H9 (cell line): ENCODE measurements around the gene MAP1LC3C. TPM values are rescaled to one million over a fixed set of nuclear protein-coding genes. Genes with fewer than 3 reads are reported as not detected.

Source experiments
- DNase-seq: peaks from one replicate; pipeline ENCODE4 v3.0.0-alpha.2; 2017
- H2AFZ ChIP-seq: one replicate; pipeline ENCODE4 v1.6.1; 2013; ENCODE audit warnings: mild to moderate bottlenecking, low read length, control low read depth, moderate library complexity
- H2AK5ac ChIP-seq: 2 replicates; pipeline ENCODE4 v1.6.1; 2013; ENCODE audit warnings: low read length, control low read depth, mixed read lengths; ENCODE audit not compliant: insufficient read length
- H2BK120ac ChIP-seq: one replicate; pipeline ENCODE4 v1.6.1; 2013; ENCODE audit warnings: low read depth, mild to moderate bottlenecking, low read length, control low read depth, inconsistent platforms; ENCODE audit not compliant: poor library complexity, severe bottlenecking
- H2BK12ac ChIP-seq: 2 replicates; pipeline ENCODE4 v1.6.1; 2013; ENCODE audit warnings: low read length, control low read depth, mixed read lengths, low read depth; ENCODE audit not compliant: insufficient read length
- H2BK15ac ChIP-seq: 2 replicates; pipeline ENCODE4 v1.6.1; 2013; ENCODE audit warnings: low read depth, low read length, control low read depth
- H2BK20ac ChIP-seq: one replicate; pipeline ENCODE4 v1.6.1; 2013; ENCODE audit warnings: low read depth, mild to moderate bottlenecking, low read length, control low read depth, inconsistent platforms; ENCODE audit not compliant: poor library complexity, severe bottlenecking
- H2BK5ac ChIP-seq: 2 replicates; pipeline ENCODE4 v1.6.1; 2013; ENCODE audit warnings: low read length, control low read depth, mixed read lengths; ENCODE audit not compliant: insufficient read length
- H3K14ac ChIP-seq: 2 replicates; pipeline ENCODE4 v1.6.1; 2013; ENCODE audit warnings: low read length, control low read depth; ENCODE audit not compliant: insufficient read depth
- H3K18ac ChIP-seq: 2 replicates; pipeline ENCODE4 v1.6.1; 2013; ENCODE audit warnings: low read depth, mild to moderate bottlenecking, mixed read lengths, low read length, control low read depth; ENCODE audit not compliant: insufficient read length
- H3K23ac ChIP-seq: 2 replicates; pipeline ENCODE4 v1.6.1; 2013; ENCODE audit warnings: low read length, control low read depth, mixed read lengths, low read depth; ENCODE audit not compliant: insufficient read length
- H3K23me2 ChIP-seq: 2 replicates; pipeline ENCODE4 v1.6.1; 2013; ENCODE audit warnings: low read depth, mild to moderate bottlenecking, mixed read lengths, low read length, control low read depth; ENCODE audit not compliant: insufficient read length, poor library complexity, severe bottlenecking
- H3K27ac ChIP-seq: 2 replicates; pipeline ENCODE4 v1.5.1; 2013; ENCODE audit warnings: low read length, control low read depth, mixed read lengths, low read depth; ENCODE audit not compliant: insufficient read length
- H3K27me3 ChIP-seq: 2 replicates; pipeline ENCODE4 v1.6.1; 2013; ENCODE audit warnings: low read length, control low read depth, inconsistent platforms; ENCODE audit not compliant: insufficient read depth
- H3K4ac ChIP-seq: 2 replicates; pipeline ENCODE4 v1.6.1; 2013; ENCODE audit warnings: low read depth, mild to moderate bottlenecking, control low read depth, inconsistent platforms, low read length, moderate library complexity
- H3K4me1 ChIP-seq: 2 replicates; pipeline ENCODE4 v1.6.1; 2013; ENCODE audit warnings: low read length, control low read depth, inconsistent platforms; ENCODE audit not compliant: insufficient read depth
- H3K4me2 ChIP-seq: 2 replicates; pipeline ENCODE4 v1.6.1; 2013; ENCODE audit warnings: low read length, control low read depth, mixed read lengths; ENCODE audit not compliant: insufficient read length, insufficient read depth
- H3K56ac ChIP-seq: 2 replicates; pipeline ENCODE4 v1.6.1; 2013; ENCODE audit warnings: low read depth, mild to moderate bottlenecking, mixed read lengths, low read length, control low read depth; ENCODE audit not compliant: insufficient read length
- H3K79me1 ChIP-seq: 2 replicates; pipeline ENCODE4 v1.6.1; 2013; ENCODE audit warnings: low read depth, mild to moderate bottlenecking, moderate library complexity, low read length, control low read depth, inconsistent platforms; ENCODE audit not compliant: insufficient read depth, poor library complexity, severe bottlenecking
- H3K79me2 ChIP-seq: 2 replicates; pipeline ENCODE4 v1.6.1; 2013; ENCODE audit warnings: low read length, control low read depth, inconsistent platforms; ENCODE audit not compliant: insufficient read depth
- H3K9ac ChIP-seq: 2 replicates; pipeline ENCODE4 v1.6.1; 2013; ENCODE audit warnings: low read length, control low read depth, mixed read lengths; ENCODE audit not compliant: insufficient read length; ENCODE audit errors: extremely low read depth
- H3K9me3 ChIP-seq: one replicate; pipeline ENCODE4 v1.6.1; 2013; ENCODE audit warnings: low read depth, low read length, inconsistent platforms; ENCODE audit not compliant: control insufficient read depth
- H3T11ph ChIP-seq: one replicate; pipeline ENCODE4 v1.6.1; 2013; ENCODE audit warnings: mild to moderate bottlenecking, low read length, control low read depth, inconsistent platforms
- H4K20me1 ChIP-seq: one replicate; pipeline ENCODE4 v1.6.1; 2013; ENCODE audit not compliant: control insufficient read depth, insufficient read length, insufficient read depth
- H4K5ac ChIP-seq: 2 replicates; pipeline ENCODE4 v1.6.1; 2013; ENCODE audit warnings: low read depth, mild to moderate bottlenecking, mixed read lengths, low read length, control low read depth; ENCODE audit not compliant: insufficient read length
- H4K8ac ChIP-seq: replicated peaks from 2 replicates; pipeline ENCODE4 v1.6.1; 2013; ENCODE audit warnings: low read length, control low read depth, mixed read lengths, low read depth; ENCODE audit not compliant: insufficient read length
- H4K91ac ChIP-seq: 2 replicates; pipeline ENCODE4 v1.6.1; 2013; ENCODE audit warnings: low read depth, mild to moderate bottlenecking, moderate library complexity, mixed read lengths, low read length, control low read depth; ENCODE audit not compliant: insufficient read length
- H3K27ac Mint-ChIP-seq, 3 experiments: 2 replicates in 2 of 3; 3 replicates in 1 of 3; pipeline ENCODE4 v1.8.0; 2020 to 2021; ENCODE audit warnings: mixed read lengths in 3 of 3, mild to moderate bottlenecking in 1 of 3, moderate library complexity in 1 of 3
- H3K27me3 Mint-ChIP-seq: 2 replicates; pipeline ENCODE4 v1.8.0; 2021; ENCODE audit warnings: low read depth, mild to moderate bottlenecking, moderate library complexity, mixed read lengths
- H3K36me3 Mint-ChIP-seq, 3 experiments: 2 replicates in 2 of 3; 3 replicates in 1 of 3; pipeline ENCODE4 v1.8.0; 2020 to 2021; ENCODE audit warnings: low read depth in 3 of 3, mixed read lengths in 3 of 3; ENCODE audit not compliant: insufficient read depth in 1 of 3
- H3K4me1 Mint-ChIP-seq, 2 experiments: 2 replicates each; pipeline ENCODE4 v1.8.0; 2020; ENCODE audit warnings: mixed read lengths in 2 of 2
- H3K4me3 Mint-ChIP-seq, 2 experiments: 2 replicates in 1 of 2; 3 replicates in 1 of 2; pipeline ENCODE4 v1.8.0; 2020 to 2021; ENCODE audit warnings: mild to moderate bottlenecking in 2 of 2, mixed read lengths in 2 of 2, moderate library complexity in 1 of 2
- H3K9me3 Mint-ChIP-seq, 2 experiments: 2 replicates in 1 of 2; 3 replicates in 1 of 2; pipeline ENCODE4 v1.8.0; 2020; ENCODE audit warnings: mild to moderate bottlenecking in 2 of 2, mixed read lengths in 2 of 2, moderate library complexity in 1 of 2
- WGBS: extraction: QIAGEN DNeasy Blood & Tissue Kit; methylation state at CpG from one replicate; pipeline ENCODE4 v1.1.7; 2013; ENCODE audit warnings: missing lambda C conversion rate, low lambda C conversion rate, mixed read lengths; ENCODE audit not compliant: insufficient read length; ENCODE audit errors: extremely low coverage; 5-methylcytosine and 5-hydroxymethylcytosine counted together
- total RNA-seq: library from RNA; stranded (reverse); gene quantifications from 2 replicates; pipeline ENCODE4 v1.2.1, GENCODE V29; 2021
- TF ChIP-seq, protein P1 (sequence below): fragments of 200-600 bp; sonication (generic); conservative IDR thresholded peaks from 3 replicates; pipeline ENCODE4 v1.8.0; 2021; ENCODE audit warnings: antibody characterized with exemption, mild to moderate bottlenecking

The MAP1LC3C gene
- total RNA-seq, 1 experiment from 2014 or later: 3.6 TPM

DNA sequence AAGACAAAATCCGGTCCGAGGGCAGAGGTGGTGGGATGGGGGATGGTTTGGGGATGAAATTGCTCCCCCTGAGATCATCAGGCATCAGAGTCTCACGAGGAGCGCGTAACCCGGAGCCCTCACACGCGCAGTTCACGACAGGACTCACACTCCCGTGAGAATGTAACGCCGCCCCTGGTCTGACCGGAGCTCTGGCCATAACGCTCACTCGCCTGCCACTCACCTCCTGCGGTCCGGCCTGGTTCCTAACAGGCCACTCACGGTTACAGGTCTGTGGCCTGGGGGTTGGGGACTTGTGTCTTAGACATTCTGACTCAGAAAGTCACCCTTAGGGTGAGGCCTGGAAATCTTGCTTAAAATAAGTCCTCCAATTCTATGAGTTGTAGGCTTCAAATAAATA, 19.8 kb downstream of the MAP1LC3C start:
- H2BK20ac ChIP-seq: no peak overlapping the region
- no peaks in the 10 kb centered on the region for H3K79me1 ChIP-seq
- Mint-ChIP-seq H3K27ac (no peak overlapping the region), H3K4me3 (no peak overlapping the region), H3K9me3 (peaks cover 4 to 5% of the 10 kb centered on the region in 2 experiments), H3K27me3 (peaks cover 4% of the 10 kb centered on the region; the same call in 1 of the 2 replicates), H3K4me1 (peaks cover 0 to 6% of the 10 kb centered on the region in 2 experiments; a peak in 1 of 4 replicates), H3K36me3 (peaks cover 3 to 5% (median 4%) of the 10 kb centered on the region in 3 experiments)
- H2AFZ ChIP-seq: no peak overlapping the region
- H3K4me1 ChIP-seq: no peaks in the 10 kb centered on the region
- no peak overlapping the region for H3K18ac ChIP-seq
- H3K23me2 ChIP-seq: no peaks in the 10 kb centered on the region
- no peak overlapping the region for H3K23ac ChIP-seq
- no peak overlapping the region for H2AK5ac ChIP-seq
- H3K9me3 ChIP-seq: no peaks in the 10 kb centered on the region
- no peaks in the 10 kb centered on the region for H3K27me3 ChIP-seq
- no peak overlapping the region for H2BK5ac ChIP-seq
- H3K9ac ChIP-seq: no peak overlapping the region
- H3T11ph ChIP-seq: no peak overlapping the region
- no peak overlapping the region for H3K4me2 ChIP-seq
- no peak overlapping the region for H3K56ac ChIP-seq
- no peak for DNase-seq
- no peak overlapping the region for H2BK12ac ChIP-seq
- H2BK120ac ChIP-seq: no peak overlapping the region
- no peak overlapping the region for H4K8ac ChIP-seq
- TF ChIP-seq, protein P1, sequence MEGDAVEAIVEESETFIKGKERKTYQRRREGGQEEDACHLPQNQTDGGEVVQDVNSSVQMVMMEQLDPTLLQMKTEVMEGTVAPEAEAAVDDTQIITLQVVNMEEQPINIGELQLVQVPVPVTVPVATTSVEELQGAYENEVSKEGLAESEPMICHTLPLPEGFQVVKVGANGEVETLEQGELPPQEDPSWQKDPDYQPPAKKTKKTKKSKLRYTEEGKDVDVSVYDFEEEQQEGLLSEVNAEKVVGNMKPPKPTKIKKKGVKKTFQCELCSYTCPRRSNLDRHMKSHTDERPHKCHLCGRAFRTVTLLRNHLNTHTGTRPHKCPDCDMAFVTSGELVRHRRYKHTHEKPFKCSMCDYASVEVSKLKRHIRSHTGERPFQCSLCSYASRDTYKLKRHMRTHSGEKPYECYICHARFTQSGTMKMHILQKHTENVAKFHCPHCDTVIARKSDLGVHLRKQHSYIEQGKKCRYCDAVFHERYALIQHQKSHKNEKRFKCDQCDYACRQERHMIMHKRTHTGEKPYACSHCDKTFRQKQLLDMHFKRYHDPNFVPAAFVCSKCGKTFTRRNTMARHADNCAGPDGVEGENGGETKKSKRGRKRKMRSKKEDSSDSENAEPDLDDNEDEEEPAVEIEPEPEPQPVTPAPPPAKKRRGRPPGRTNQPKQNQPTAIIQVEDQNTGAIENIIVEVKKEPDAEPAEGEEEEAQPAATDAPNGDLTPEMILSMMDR: no peak
- H3K79me2 ChIP-seq: no peaks in the 10 kb centered on the region
- no peak overlapping the region for H4K5ac ChIP-seq
- no peak overlapping the region for H3K14ac ChIP-seq
- no peak overlapping the region for H3K27ac ChIP-seq
- H4K91ac ChIP-seq: no peak overlapping the region
- H4K20me1 ChIP-seq: no peaks in the 10 kb centered on the region
- no peak overlapping the region for H2BK15ac ChIP-seq
- H3K4ac ChIP-seq: no peak overlapping the region
- WGBS: no CpG with 5 or more reads among the region's 18 CpGs
